Activated CD8-positive, alpha-beta memory T cell treated with anti-CD3 and anti-CD28 coated beads, Interleukin-2, amount 10 ng/mL, durations not matched to agents 7 days and 5 days (primary cell): ENCODE data around the gene WFS1. TPM values are rescaled to one million over a fixed set of nuclear protein-coding genes. Genes with fewer than 3 reads are reported as not detected.

Source experiments
- ATAC-seq: fragments of 150-1000 bp; cut with Tn5 transposase; one replicate; pipeline ENCODE4 v1.10.0; 2021; ENCODE audit warnings: moderate library complexity
- CTCF ChIA-PET: fragments of 350-600 bp; sonication (Branson Sonifier 250); formaldehyde crosslinking; loops from one replicate; lab custom pipeline; 2021; ENCODE audit warnings: antibody characterized with exemption; lab: Charles Lee
- DNase-seq: peaks from one replicate; pipeline ENCODE4 v3.0.0-alpha.2; 2020
- H3K27ac Mint-ChIP-seq: one replicate; pipeline ENCODE4 v1.8.0; 2021; ENCODE audit warnings: mild to moderate bottlenecking, mixed read lengths
- H3K27me3 Mint-ChIP-seq: one replicate; pipeline ENCODE4 v1.8.0; 2021; ENCODE audit warnings: mixed read lengths
- H3K36me3 Mint-ChIP-seq: one replicate; pipeline ENCODE4 v1.8.0; 2021; ENCODE audit warnings: mild to moderate bottlenecking, mixed read lengths
- H3K4me1 Mint-ChIP-seq: one replicate; pipeline ENCODE4 v1.8.0; 2021; ENCODE audit warnings: mixed read lengths
- H3K4me3 Mint-ChIP-seq: one replicate; pipeline ENCODE4 v1.8.0; 2021; ENCODE audit warnings: mild to moderate bottlenecking, moderate library complexity, mixed read lengths
- H3K9me3 Mint-ChIP-seq: one replicate; pipeline ENCODE4 v1.8.0; 2022; ENCODE audit warnings: low read depth, mixed read lengths
- total RNA-seq, 2 experiments: library from RNA; stranded (reverse); gene quantifications; one replicate each; pipeline ENCODE4 v1.2.3, GENCODE V29; 2021

The WFS1 gene
- total RNA-seq, 2 experiments from 2014 or later: 1.8 to 2.2 TPM

DNA sequence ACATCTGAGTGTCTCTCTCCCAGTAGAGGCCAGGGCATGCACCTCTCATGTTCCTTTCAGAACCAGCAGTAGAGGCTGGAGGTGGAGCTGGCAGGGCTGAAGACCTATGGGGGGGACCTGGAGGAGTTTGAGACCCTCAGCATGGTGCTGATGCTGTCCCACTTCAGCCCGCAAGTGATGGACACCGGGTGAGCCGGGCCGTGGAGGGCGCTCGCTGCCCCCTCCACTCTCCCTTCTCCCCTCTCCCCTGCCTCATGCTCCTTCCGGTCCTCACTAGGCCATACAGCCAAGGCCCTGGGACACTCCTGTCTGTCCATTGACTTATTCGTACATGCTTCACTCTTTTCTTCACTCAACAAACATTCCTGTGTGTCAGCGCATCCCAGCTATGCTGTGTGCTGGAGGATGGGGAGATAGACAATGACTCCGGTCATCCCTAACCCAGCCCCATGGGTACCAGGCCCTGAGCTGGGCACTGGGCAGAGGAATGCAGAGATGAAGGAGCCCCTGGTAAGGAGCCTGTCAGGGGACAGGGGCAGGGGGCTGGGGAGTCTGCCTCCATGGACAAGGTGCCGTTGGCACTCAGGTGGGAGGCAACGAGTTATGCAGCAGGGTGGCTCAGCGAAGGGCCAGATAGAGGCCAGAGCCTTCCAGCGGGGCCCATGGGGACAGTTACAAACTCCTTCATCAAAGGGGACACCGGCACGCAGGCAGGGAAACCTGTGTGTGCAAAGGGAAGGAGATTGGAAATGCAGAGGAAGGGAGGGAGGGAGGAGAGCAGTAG lies 28.4 kb upstream of the WFS1 start:
- peaks cover 4% of the 10 kb centered on the region for H3K36me3 Mint-ChIP-seq
- H3K4me3 Mint-ChIP-seq: no peak overlapping the region
- DNase-seq: no peak
- peaks cover 42% of the 10 kb centered on the region for H3K27me3 Mint-ChIP-seq
- H3K9me3 Mint-ChIP-seq: peaks cover 12% of the 10 kb centered on the region
- no peak overlapping the region for H3K27ac Mint-ChIP-seq
- CTCF ChIA-PET: interaction anchor here (1.7 kb wide), 1 partner anchor 90 kb away, joined by 4 read pairs; no protein-coding TSS in a partner anchor
- no peak for ATAC-seq
- H3K4me1 Mint-ChIP-seq: peaks cover 3% of the 10 kb centered on the region

DNA sequence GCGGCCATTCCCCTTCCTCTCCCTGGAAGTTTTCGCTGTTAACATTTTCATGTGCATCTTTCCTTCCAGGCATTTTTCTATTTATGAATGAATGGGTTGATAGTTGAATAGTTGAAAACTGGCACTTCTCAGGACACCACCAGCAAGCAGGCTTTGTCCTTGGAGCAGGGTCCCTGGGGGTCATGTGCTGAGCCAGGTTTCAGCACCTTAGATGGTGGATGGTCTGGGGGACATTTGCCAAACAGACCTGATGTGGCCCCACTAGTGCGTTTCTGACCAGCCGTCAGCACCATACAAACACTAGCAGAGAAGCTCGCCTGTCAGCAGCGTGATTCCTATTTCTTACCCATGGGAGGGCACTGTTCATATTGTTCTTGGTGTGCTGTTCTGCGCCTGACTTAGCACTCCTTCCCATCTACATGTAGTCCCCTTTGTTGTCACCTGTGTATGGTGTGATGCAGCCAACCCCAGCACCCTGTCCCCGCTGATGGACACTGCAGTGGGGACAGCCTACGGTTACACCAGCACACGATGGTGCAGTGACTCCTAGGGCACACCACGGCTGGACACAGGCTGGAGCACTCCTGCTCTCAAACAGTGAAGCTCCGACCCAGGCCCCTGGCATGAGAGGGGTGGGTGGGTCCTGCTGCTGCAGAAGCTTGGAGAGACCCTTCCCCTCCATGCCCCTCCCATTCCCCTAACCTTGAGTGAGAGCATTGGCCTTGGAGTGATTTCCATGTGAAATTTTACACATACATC lies 27.2 kb upstream of the WFS1 start:
- Mint-ChIP-seq H3K36me3 (peaks cover 4% of the 10 kb centered on the region), H3K27me3 (peaks cover 51% of the 10 kb centered on the region), H3K27ac (no peak overlapping the region), H3K9me3 (peaks cover 12% of the 10 kb centered on the region), H3K4me1 (peaks cover 3% of the 10 kb centered on the region), H3K4me3 (no peak overlapping the region)
- ATAC-seq: no peak
- CTCF ChIA-PET: no interaction called here
- no peak for DNase-seq

- no peak overlapping the region for H3K4me3 Mint-ChIP-seq
- DNase-seq (no peak), ATAC-seq (no peak)
- no peak overlapping the region for H3K27ac Mint-ChIP-seq
- H3K9me3 Mint-ChIP-seq: peaks cover 12% of the 10 kb centered on the region
- CTCF ChIA-PET: interaction anchor here (30.7 kb wide), 1 partner anchor 82 kb away, joined by 685 read pairs; no protein-coding TSS in a partner anchor
- H3K4me1 Mint-ChIP-seq: peaks cover 4% of the 10 kb centered on the region
- H3K27me3 Mint-ChIP-seq: peaks cover 63% of the 10 kb centered on the region
- H3K36me3 Mint-ChIP-seq: peaks cover 4% of the 10 kb centered on the region
These were observed 24.1 kb upstream of the WFS1 start for GRCh38 chr4:6245246-6246169.

DNA sequence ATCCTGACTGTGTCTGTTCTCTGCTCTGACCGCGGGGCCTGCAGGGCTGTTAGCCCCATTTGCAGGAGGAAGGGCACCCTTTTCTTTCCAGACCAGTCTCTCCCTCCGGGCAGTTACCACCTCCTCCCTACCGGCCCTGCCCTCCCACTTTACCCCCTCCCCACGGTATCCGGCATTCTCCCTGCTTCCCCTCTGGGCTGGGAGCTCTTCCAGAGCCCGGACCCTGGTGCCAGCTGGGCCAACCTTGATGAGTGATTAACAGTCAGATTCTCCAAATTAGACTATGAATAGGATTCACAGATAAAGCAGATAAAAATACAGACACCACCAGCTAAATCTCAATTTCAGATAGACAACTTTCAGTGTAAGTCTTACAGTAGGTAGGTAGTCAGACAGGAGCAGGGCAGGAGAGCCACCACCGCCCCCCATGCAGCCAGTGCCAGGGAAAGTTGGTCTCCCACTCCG lies 23.4 kb upstream of the WFS1 start:
- Mint-ChIP-seq H3K27ac (no peak overlapping the region), H3K9me3 (peaks cover 12% of the 10 kb centered on the region), H3K27me3 (peaks cover 66% of the 10 kb centered on the region), H3K36me3 (peaks cover 4% of the 10 kb centered on the region), H3K4me3 (no peak overlapping the region), H3K4me1 (peaks cover 8% of the 10 kb centered on the region)
- DNase-seq (no peak), ATAC-seq (no peak)
- CTCF ChIA-PET: interaction anchor here (30.7 kb wide), 1 partner anchor 82 kb away, joined by 685 read pairs; no protein-coding TSS in a partner anchor

GRCh38 chr4:6248394-6248793 lies 21.3 kb upstream of the WFS1 start:
- H3K4me1 Mint-ChIP-seq: peaks cover 8% of the 10 kb centered on the region
- H3K36me3 Mint-ChIP-seq: peaks cover 4% of the 10 kb centered on the region
- H3K27ac Mint-ChIP-seq: no peak overlapping the region
- DNase-seq (no peak), ATAC-seq (no peak)
- H3K4me3 Mint-ChIP-seq: no peak overlapping the region
- peaks cover 12% of the 10 kb centered on the region for H3K9me3 Mint-ChIP-seq
- H3K27me3 Mint-ChIP-seq: peaks cover 55% of the 10 kb centered on the region
- CTCF ChIA-PET: interaction anchor here (0.8 to 30.7 kb wide), 7 partner anchors 14 to 249 kb away, joined by 3 to 685 read pairs (median 37); partner anchors contain the start of gene WFS1

GRCh38 chr4:6250235-6250983 lies 19.2 kb upstream of the WFS1 start:
- ATAC-seq (peak; percentile 63), DNase-seq (no peak)
- H3K9me3 Mint-ChIP-seq: no peaks in the 10 kb centered on the region
- CTCF ChIA-PET: interaction anchor here (0.6 to 30.7 kb wide), 48 partner anchors 10 to 359 kb away, joined by 3 to 685 read pairs (median 4); partner anchors contain the start of genes JAKMIP1 and WFS1
- no peak overlapping the region for H3K27ac Mint-ChIP-seq
- peaks cover 54% of the 10 kb centered on the region for H3K27me3 Mint-ChIP-seq
- H3K4me1 Mint-ChIP-seq: peaks cover 5% of the 10 kb centered on the region
- H3K36me3 Mint-ChIP-seq: no peaks in the 10 kb centered on the region
- H3K4me3 Mint-ChIP-seq: no peak overlapping the region

- no peak overlapping the region for H3K27ac Mint-ChIP-seq
- no peaks in the 10 kb centered on the region for H3K36me3 Mint-ChIP-seq
- H3K4me1 Mint-ChIP-seq: peaks cover 5% of the 10 kb centered on the region
- DNase-seq (no peak), ATAC-seq (no peak)
- peaks cover 57% of the 10 kb centered on the region for H3K27me3 Mint-ChIP-seq
- CTCF ChIA-PET: interaction anchor here (0.6 to 30.7 kb wide), 40 partner anchors 11 to 299 kb away, joined by 3 to 685 read pairs (median 4); partner anchors contain the start of gene WFS1
- no peaks in the 10 kb centered on the region for H3K9me3 Mint-ChIP-seq
- no peak overlapping the region for H3K4me3 Mint-ChIP-seq
These were observed 18.7 kb upstream of the WFS1 start for GRCh38 chr4:6250984-6251295.

GRCh38 chr4:6251365-6251764 lies 18.3 kb upstream of the WFS1 start:
- CTCF ChIA-PET: interaction anchor here (0.6 to 30.7 kb wide), 37 partner anchors 11 to 299 kb away, joined by 3 to 685 read pairs (median 4); partner anchors contain the start of gene WFS1
- ATAC-seq (no peak), DNase-seq (no peak)
- Mint-ChIP-seq H3K36me3 (no peaks in the 10 kb centered on the region), H3K4me1 (peaks cover 5% of the 10 kb centered on the region), H3K27me3 (peaks cover 55% of the 10 kb centered on the region), H3K4me3 (no peak overlapping the region), H3K27ac (no peak overlapping the region), H3K9me3 (no peaks in the 10 kb centered on the region)

- no peak overlapping the region for H3K4me3 Mint-ChIP-seq
- CTCF ChIA-PET: interaction anchor here (0.9 to 30.7 kb wide), 6 partner anchors 10 to 122 kb away, joined by 3 to 685 read pairs (median 28); no protein-coding TSS in a partner anchor
- H3K36me3 Mint-ChIP-seq: no peaks in the 10 kb centered on the region
- H3K4me1 Mint-ChIP-seq: peaks cover 7% of the 10 kb centered on the region
- ATAC-seq: no peak
- H3K27me3 Mint-ChIP-seq: peaks cover 48% of the 10 kb centered on the region
- no peak overlapping the region for H3K27ac Mint-ChIP-seq
- H3K9me3 Mint-ChIP-seq: no peaks in the 10 kb centered on the region
- DNase-seq: no peak
These were observed 17.6 kb upstream of the WFS1 start for GRCh38 chr4:6252051-6252450.

DNA sequence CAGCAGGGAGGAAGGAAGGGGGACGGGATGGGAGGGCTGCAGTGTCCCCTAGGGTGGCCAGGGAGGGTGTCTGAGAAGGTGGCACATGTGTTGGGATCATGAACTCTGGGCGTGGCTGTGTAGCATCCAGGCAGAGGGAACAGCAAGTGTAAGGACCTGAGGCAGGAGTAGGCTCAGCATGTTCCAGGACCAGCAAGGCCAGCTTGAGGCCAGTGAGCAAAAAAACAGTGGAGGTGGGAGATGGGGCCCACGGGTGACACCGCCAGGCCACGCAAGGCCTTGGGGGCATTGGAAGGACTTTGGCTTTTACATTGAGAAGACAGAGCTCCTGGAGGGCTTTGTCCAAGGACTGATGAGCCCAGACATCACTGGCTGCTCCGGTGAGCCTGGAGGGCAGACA lies 16.5 kb upstream of the WFS1 start:
- no peak overlapping the region for H3K27ac Mint-ChIP-seq
- H3K9me3 Mint-ChIP-seq: no peaks in the 10 kb centered on the region
- H3K36me3 Mint-ChIP-seq: no peaks in the 10 kb centered on the region
- H3K4me3 Mint-ChIP-seq: no peak overlapping the region
- peaks cover 15% of the 10 kb centered on the region for H3K4me1 Mint-ChIP-seq
- DNase-seq (no peak), ATAC-seq (no peak)
- CTCF ChIA-PET: interaction anchor here (0.9 to 30.7 kb wide), 6 partner anchors 9 to 118 kb away, joined by 3 to 685 read pairs (median 4); partner anchors contain the start of gene WFS1
- H3K27me3 Mint-ChIP-seq: peaks cover 48% of the 10 kb centered on the region

GRCh38 chr4:6253961-6254360 lies 15.7 kb upstream of the WFS1 start:
- no peaks in the 10 kb centered on the region for H3K36me3 Mint-ChIP-seq
- ATAC-seq: no peak
- no peaks in the 10 kb centered on the region for H3K9me3 Mint-ChIP-seq
- no peak overlapping the region for H3K4me3 Mint-ChIP-seq
- peaks cover 17% of the 10 kb centered on the region for H3K4me1 Mint-ChIP-seq
- H3K27me3 Mint-ChIP-seq: peaks cover 44% of the 10 kb centered on the region
- H3K27ac Mint-ChIP-seq: no peak overlapping the region
- CTCF ChIA-PET: interaction anchor here (1.2 to 30.7 kb wide), 3 partner anchors 10 to 119 kb away, joined by 3 to 685 read pairs (median 39); no protein-coding TSS in a partner anchor
- no peak for DNase-seq

DNA sequence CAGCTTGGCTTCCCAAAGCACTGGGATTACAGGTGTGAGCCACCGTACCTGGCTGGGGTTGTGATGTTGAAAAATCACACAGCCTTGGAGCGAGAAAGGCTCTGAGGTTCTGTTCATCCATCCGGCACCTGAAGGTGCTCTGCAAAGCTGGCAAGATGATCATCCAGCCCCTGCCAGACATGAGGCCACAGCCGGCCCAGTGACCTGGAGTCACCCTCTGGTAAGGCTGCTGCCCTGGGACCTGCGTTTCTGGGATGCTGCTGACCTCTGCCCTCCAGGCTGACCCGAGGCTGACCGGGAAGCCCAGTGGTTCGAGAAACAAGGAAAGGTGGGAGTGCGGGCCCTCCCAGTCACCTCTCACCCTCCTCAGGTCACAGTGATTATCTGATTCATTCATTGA lies 13.5 kb upstream of the WFS1 start:
- no peaks in the 10 kb centered on the region for H3K9me3 Mint-ChIP-seq
- peaks cover 12% of the 10 kb centered on the region for H3K4me1 Mint-ChIP-seq
- CTCF ChIA-PET: interaction anchor here (1.3 to 30.7 kb wide), 2 partner anchors 8 to 72 kb away, joined by 5 to 685 read pairs; no protein-coding TSS in a partner anchor
- DNase-seq (no peak), ATAC-seq (no peak)
- H3K27me3 Mint-ChIP-seq: peaks cover 46% of the 10 kb centered on the region
- H3K27ac Mint-ChIP-seq: no peak overlapping the region
- H3K4me3 Mint-ChIP-seq: no peak overlapping the region
- H3K36me3 Mint-ChIP-seq: no peaks in the 10 kb centered on the region
